HG02763 (cell line): Measurements from ENCODE around the gene ST3GAL2.

ENCODE experiments used
- ATAC-seq: cut with Tn5 transposase; IDR thresholded peaks from one replicate; pipeline ENCODE4 v1.9.1; 2021; ENCODE audit warnings: mild to moderate bottlenecking, moderate library complexity; ENCODE audit not compliant: unreplicated experiment

ST3GAL2 gene

DNA sequence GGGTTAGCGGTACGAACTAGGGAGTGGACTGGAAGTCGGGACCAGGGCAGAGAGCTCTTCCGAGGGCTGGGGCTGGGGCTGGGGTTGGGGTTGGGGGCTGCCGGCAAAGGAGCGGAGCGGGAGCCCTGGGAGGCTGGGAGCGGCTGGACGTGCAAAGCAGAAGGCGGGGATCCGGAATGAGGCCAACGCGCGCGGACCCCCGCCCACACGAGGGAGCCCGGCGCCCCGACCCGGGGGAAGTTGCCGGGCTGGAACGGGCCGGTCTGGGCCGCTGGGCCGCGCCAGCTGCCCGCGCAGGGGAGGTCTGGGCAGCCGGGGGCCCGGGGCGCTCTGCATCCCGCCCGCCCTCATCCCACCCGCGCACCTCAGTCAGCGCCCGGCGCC, 323 bp downstream of the ST3GAL2 start:
- no peak for ATAC-seq

DNA sequence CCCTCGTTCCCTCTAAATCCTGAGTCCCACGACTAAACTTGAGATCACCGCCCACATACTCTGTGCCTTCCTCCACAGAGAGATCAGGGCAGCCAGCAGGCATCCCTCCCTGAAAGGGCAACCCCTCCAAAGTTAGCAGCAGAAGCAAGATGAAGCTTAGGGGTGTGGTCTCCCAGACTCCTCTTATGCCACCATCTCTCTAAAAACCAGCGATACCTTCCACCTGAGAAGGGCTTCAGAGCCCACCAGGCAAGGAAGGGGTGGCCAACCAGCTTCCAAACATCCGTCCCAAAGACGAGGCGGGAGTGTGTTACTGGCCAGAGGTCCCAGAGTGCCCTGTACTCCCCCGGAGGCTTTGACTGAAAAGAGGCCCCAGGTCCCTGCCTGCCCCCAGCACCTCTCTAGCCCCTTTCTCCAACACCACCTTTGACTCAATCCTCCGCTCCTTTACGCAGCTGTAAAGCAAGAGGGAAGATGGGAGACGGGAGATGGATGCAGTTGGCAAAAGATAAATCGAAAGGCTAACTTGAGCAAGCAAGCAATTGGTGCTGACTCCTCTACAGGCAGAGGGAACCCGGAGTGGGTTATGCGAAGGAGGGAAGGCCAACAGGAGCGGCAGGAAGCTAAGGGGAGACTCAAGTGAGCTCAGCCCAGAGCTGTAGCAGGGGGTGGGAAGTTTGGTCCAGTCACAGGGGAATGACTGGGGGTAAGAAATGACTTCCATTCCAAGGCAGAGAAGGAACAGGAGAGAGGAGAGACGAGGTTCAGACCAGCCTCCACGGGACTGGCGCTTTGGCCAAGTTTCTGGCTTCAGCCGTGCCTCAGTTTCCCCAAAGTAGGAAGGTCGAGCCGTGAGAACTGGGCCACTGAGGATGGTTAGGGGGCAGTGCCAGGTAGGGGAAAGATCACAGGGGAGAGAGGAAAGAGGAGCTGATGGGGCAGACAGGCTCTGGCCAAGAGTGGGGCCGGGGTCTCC, 1.0 kb downstream of the ST3GAL2 start:
- ATAC-seq = no peak

DNA sequence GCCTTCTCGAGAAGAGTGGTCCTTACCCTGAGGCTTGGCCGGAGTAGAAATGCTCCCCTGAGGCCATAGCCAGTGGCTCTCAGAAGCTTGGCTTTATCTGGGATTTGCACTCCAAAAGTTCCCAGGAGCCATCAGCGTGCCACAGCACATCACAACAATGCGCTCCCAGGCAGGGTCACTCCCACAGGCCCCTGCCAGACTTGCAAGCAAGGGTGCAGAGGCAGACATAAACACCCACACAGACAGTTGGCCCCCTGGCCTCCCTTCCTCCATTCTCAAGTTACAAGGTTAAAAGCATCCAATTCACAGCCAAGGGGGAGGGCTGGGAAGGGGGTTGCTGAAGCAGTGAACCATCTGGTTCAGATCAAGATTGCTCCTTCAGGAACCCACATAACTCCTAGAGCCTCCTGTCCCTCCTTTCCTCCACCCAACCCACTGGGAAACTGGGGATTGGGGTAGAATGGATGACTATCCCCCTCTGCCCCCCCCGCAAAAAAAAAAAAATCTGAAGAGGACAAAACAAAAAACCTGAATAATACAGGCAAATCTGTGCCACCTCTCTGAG, 1.8 kb downstream of the ST3GAL2 start:
- no peak for ATAC-seq

DNA sequence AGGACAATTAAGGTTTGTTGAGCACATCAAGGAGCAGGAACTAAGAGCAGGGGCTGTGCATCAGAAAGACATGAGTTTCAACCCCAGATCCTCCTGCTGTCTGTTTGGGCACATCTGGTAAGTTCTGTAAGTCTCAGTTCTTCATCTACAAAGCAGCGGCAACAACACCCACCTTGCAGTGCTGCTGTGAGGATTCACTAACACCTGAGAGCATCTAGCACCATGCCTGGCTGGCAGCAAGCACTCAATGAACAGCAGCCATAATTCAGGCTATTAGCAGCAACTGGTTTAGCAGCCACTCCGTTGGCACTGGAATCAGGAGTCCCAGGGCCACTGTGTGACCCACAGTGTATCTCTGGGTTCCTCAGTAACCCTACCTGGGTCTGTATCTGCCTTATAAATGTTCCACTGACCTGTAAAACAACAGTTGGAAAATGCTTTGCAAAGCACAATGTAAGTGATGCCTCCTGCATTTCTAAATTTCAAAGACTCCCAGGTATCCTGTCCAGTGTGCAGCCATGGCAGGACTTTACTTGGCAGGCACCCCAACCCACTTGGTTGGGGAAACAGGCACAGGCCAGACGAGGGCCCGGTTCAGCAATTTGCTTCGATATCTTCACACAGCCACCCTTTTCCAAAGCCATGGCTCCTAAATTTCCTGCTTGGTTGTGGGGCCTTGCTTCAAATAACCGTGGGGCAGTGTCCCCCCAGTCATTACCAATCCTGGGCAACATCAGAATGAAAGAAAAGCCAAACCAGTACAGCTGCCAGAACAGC, 4.2 kb downstream of the ST3GAL2 start:
- no peak for ATAC-seq

DNA sequence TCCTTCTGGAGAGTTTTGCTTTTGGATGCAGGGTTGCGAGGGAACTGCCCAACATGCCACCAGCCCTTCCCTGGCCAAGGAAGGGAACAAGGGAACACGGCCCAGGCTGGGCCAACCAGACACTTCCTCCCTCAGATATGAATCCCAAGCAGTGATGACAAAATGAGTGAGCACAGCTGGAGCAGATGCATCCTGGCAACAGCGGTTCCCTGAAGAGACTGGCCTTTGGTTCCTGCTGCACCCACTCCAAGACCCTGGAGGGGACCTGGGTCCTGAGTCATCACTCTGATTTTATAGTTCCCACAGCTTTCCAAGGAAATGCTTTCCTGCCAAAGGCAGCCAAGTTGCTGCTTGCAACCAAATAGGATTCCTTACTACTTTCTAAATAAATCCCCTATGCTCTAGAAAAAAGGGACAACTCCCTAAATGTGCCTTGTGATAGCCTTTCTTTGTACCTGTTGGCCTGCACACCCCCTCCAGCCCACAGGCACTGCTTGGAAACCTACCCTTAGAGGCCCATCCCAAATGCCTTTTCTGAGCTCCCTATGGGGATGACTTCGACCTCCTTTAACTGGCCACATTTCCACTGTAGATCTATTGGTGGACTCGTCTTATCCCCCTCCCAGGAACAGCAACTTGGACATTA, 5.3 kb downstream of the ST3GAL2 start:
- ATAC-seq = no peak

DNA sequence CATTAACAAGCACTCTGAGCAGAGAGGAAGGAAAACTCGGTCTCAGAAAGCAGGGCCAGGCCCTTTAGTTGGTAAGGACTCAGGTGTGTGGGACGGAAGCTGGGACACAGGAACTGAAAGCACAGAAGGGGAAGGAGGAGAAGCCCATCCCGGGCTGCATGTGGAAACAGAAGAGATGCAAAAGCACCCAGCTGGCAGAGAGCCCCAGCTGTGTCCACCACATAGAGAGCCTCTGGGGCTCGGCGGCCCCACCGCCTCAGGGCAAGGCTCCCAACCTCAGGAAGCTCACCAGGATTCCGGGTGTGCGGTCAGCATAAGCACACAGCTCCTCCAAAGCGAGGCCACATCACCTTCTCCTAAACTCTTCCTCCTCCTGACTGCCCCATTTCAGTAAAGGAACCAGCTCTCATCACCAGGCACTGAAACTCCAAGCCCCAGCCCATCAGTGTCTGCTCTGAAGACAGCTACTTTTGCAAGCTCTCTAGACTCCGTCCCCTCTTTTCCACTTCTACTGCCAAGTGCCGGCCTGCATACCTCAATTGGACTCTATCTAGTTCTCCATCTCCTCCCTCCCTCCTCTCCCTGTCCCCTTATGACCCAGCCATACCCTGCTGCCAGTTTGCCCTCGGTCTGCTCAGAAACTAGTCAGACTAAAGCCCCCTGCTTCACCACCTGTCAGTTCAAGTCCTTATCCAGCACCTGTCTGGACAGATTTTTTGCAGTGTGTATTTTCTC, 6.0 kb downstream of the ST3GAL2 start:
- ATAC-seq = no peak

DNA sequence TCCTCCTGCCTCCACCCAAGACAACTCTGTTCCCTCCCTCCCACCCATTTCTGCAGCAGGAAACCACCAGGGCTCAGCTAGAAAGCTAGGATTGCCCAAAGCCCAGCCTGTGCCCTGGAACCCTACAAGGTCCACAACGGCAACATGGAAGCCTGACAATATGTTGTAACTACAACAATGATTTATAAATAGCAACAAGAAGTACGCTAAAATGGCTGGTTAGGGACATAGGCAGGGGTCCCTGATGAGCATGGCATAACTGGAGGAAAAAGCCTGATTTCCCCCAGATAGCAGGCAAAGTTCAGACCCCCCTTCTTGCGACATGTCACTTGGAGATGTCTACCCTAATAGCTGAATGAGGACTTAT, 6.6 kb downstream of the ST3GAL2 start:
- ATAC-seq = no peak

DNA sequence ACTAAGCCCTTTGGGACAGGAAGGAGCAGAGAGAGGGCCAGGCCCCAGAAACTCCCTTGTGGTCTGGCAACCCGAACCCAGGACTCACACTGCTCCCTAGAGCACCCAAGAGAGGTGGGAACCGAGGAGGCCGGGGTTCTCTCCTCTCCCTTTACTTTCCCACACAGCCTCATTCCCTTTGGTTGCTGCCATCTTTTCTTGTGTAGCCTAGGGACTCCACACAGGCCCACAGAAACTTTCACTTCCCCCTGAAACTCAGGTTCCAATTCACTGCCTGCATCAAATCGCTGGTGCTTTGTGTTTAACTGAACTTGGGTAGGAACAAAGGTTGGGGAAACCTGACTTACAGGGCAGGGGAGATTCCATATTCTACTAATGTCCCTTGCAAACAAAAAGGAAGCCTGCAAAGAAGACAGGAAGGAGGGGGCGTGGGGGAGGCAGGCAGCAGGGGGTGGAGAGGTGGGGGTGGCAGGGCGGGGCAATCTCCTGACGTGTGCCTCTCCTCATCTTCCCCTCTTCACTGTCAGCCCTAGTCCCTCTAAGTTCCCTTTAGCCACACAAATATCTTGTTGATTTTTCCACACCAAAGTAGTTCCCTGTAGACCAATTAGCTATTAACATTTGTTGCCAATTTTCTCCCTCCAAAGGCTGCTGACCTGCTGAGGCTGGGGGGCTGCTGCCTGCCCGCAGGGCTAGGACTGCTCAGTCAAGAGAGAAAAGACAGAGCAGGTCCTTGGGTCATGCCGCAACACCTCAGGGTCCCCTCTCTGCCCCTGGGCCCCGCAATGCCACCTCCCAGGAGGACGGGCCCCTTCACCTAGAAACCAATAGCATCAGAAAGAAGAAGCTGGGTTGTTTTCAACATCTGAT, 8.0 kb downstream of the ST3GAL2 start:
- ATAC-seq = peak; percentile 39

DNA sequence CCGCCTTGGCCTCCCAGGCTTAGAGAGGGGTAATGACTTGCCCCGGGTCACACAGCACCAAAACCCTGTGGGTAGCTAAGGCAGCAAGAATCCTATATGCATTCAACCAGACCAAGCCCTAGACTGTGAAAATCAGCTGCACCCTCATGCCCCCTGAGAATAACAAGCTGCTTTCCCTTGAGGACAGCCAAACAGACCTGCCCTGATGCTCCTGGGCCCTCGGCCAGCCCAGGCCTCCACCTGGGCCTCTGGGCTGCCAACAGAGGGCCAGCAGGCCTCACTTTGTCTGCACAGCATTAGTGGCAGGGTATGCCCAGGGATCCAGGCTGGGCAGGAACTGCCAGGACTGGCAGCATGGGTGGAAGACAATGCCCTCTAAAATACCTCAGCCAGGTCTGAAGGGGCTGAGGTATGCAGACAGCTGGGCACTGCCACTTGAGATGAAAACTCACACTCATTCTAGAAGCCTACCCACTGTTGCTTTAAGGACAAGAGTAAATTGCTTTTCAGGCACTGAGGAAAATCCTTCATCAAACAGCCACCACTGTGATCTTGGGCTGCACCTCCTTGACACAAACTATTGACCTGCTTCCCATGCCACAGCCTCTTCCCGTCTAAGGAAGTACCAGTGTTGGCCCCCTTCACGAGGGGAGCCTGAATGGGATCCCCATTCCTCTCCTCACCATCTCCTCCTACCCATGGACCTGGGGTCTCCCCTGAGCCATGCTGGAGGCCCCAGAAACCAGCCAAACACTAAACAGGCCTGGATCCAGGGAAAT, 8.8 kb downstream of the ST3GAL2 start:
- no peak for ATAC-seq

DNA sequence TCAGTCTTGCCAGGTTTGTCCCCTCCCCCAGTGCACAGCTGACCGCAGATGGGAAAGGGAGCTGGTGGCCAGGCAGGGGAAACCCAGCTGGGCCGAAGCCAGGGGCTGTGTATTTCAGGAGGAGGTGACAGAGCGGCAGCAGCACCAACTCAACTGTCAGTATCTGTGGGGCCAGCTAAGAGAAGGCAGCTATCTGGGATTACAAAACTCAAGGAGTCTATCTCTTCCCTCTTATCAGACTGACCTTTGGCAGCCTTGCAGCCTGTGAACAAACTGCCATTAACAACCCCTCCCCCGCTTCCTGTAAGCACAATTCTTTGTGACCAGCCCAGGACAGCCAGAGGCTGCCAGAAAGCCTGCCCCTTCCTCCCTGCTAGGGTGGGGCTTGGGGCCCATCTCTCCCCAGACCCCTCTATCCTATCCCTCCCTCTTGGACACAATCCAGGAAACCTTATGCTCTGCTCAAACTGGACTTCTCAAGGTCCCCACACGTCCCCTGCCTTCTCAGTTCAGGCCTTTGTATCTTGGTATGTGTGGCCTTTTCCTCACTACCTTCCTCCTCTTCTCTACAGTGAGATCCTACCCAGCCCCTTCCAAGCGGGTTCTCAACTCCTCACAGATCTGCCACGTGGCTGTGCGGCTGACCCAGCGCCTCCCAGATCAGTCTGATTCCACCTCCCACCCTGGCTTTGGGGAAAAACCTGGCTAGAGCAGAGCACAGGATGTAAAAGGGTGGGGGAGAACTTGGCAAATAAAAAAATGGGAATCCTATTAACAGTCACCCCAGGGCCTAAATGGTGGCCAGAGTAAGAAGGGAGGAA, 10.5 kb downstream of the ST3GAL2 start:
- ATAC-seq = no peak

DNA sequence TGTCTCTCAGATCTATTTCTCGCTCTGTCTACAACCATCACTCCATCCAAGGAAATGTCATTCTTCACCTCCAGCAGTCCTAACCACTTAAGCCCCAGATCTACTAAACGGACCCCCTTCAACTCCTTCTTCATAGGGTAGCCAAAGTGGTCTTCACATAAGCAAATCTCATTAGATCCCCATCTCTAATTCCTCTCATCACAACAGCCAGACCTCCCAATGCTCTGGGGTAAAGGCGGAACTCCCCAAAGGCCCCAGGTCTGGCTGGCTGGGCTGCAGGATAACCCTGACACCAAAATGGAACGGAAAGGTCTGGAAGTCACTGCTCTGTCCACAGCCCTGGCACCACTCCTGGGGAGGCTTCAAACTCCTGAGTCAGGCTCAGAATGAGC, 11.1 kb downstream of the ST3GAL2 start:
- ATAC-seq = no peak

DNA sequence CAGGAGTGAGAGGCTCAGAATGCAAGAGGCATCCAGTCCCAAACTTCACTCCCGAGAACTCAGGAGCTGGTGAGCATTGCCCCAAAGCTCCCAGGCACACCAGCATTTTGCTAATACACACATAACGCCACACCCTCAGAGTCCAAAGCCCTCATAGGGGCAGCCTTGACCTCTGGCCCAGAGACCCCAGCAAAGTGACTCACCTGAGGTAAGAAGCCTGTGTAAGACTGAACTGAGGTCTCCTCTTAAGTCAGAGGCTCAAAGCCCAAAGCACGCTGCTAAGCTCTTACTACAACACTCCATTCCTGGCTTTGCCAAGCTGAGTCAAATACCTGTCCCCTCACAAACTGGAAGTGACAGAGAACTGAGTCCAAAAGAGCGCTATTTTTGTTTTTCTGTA, 16.4 kb downstream of the ST3GAL2 start:
- ATAC-seq = no peak

DNA sequence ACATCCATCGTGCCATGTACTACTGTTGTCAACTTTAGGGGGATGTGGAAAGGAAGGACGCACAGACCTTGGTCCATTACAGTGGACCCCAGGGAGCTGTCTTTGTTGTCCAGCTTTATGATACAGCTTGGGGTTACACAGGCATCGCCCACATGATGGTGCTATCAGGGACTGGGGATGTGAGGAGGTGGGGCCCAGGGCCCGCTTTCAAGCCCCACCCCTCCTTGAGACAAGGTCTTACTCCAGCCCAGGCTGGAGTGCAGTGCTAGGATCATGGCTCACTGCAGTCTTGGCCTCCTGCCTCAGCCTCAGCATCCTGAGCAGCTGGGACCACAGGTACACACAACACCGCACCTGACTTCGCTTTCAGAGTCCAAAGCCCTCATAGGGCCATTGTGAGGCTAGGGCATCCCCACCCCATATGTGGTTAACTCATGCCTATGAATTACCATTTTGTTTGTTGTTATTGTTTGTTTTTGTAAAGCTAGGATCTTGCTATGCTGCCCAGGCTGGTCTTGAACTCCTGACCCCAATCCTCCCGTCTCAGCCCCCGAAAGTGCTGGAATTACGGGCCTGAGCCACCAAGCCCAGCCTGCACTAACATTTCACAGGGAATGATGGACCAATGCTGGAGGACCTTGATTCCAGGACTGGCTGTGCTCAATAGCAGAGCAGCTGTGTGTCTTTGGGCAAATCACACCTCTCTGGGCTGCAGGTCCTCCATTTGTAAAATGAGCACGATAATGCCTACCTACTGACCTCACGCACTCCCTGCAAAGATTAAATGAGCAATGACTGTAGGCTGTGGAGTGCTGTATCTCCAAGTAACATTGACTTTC, 17.2 kb downstream of the ST3GAL2 start:
- ATAC-seq = no peak

DNA sequence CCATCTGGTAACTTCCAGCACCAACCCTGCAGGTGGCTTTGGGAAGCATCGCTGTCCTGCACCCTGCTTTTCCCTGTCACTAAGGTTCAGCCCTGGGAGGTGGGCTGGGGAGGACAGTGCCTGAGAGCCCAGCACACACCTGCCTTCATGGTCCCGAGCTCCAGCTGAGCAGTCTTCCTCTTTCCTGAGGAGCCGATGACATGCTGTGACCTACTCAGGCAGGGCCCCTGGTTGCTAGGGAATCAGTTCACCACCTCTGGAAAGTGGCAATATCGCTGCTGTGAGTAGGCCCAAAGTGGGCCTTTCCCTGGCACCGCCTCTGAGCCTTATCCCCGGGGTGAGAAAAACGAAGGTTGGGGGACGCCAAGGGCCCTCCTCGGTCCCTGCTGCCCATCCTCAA, 17.9 kb downstream of the ST3GAL2 start:
- ATAC-seq = no peak

DNA sequence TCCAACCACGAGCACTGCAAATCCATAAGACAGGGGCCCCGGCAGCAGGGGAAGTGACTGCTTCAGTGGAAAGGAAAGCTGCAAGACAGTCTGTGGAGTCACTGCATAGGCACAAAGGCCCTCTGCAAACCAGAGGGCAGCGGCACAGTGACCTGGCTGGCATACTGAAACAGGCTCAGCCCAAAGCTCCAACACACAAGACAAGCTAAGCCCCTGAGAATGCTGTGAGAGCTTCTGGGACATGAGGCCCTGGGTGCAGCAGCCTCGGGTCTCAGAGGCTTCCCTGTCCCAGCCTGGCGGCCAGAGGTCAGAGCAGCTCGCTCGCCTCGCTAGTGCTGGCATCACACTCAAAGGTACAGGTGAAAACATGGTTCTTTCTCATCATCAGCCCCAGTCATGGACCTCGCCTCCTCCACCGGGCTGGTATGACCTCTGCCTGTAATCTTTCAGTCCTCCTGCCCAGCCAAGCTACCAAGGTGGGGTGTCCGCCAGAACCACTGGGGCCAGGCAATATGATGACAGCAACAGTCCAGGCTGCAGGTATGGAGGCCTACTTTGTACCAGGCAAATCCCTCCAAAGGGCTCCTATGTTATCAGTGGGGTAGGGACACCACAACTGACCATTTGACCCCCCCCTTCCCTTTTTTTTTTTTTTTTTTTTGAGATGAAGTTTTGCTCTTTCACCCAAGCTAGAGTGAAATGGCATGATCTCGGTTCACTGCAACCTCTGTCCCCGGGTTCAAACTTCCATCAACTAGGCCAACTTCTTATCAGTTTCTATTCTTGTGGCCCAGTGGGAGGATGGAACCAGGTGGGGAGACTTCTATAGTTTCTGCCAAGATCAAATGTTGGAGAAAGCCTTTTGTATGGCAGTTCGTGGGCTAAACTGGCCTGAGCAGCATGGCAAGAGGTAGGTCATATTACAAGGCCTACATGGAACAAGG, 19.2 kb downstream of the ST3GAL2 start:
- ATAC-seq = no peak

DNA sequence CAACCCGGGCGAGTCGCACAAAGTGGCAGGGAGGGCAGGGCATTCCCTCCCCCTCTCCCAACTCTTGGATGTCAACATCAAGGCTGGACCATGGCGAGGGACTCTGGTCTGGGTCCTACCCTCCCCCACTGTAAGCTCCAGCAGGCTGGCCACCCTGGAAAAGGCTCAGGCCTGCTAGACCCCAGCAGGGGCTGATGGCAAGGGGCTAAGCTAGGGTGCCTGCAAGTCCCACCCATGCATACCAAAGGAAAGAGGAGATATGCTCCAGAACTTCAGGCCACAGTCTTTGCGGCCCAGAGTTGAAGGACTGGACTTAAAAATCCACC, 19.9 kb downstream of the ST3GAL2 start:
- ATAC-seq = no peak
